GM19193 (cell line): ENCODE measurements around the gene TGM3.

Source experiments
- POLR2A ChIP-seq: IDR thresholded peaks from 4 replicates; pipeline ENCODE4 v1.6.1; 2011; ENCODE audit not compliant: insufficient read depth, insufficient read length; ENCODE audit errors: extremely low read depth

Gene TGM3

GRCh38 chr20:2297357-2297728 lies 1.5 kb downstream of the TGM3 start:
- TF ChIP-seq POLR2A: no peak

- no peak for TF ChIP-seq POLR2A
Observed at GRCh38 chr20:2298116-2298515, 2.3 kb downstream of the TGM3 start.

- no peak for TF ChIP-seq POLR2A
Observed at GRCh38 chr20:2298701-2299100, 2.9 kb downstream of the TGM3 start.

GRCh38 chr20:2299301-2299700 lies 3.5 kb downstream of the TGM3 start:
- no peak for TF ChIP-seq POLR2A

- TF ChIP-seq POLR2A: no peak
Observed at GRCh38 chr20:2300002-2300401, 4.2 kb downstream of the TGM3 start.

GRCh38 chr20:2300420-2300819 lies 4.6 kb downstream of the TGM3 start:
- no peak for TF ChIP-seq POLR2A

- no peak for TF ChIP-seq POLR2A
Observed at GRCh38 chr20:2301164-2301622, 5.4 kb downstream of the TGM3 start.

- TF ChIP-seq POLR2A: no peak
Observed at GRCh38 chr20:2302384-2303060, 6.7 kb downstream of the TGM3 start.

- no peak for TF ChIP-seq POLR2A
Observed at GRCh38 chr20:2303673-2304072, 7.9 kb downstream of the TGM3 start.

- TF ChIP-seq POLR2A: no peak
Observed at GRCh38 chr20:2304180-2304579, 8.4 kb downstream of the TGM3 start.

GRCh38 chr20:2305029-2305428 lies 9.2 kb downstream of the TGM3 start:
- no peak for TF ChIP-seq POLR2A

GRCh38 chr20:2305479-2305878 lies 9.7 kb downstream of the TGM3 start:
- TF ChIP-seq POLR2A: no peak

- TF ChIP-seq POLR2A: no peak
Observed at GRCh38 chr20:2305946-2306345, 10.1 kb downstream of the TGM3 start.

- no peak for TF ChIP-seq POLR2A
Observed at GRCh38 chr20:2307136-2307535, 11.3 kb downstream of the TGM3 start.

GRCh38 chr20:2311329-2311728 lies 15.5 kb downstream of the TGM3 start:
- no peak for TF ChIP-seq POLR2A

- no peak for TF ChIP-seq POLR2A
Observed at GRCh38 chr20:2312876-2313275, 17.1 kb downstream of the TGM3 start.

- TF ChIP-seq POLR2A: no peak
Observed at GRCh38 chr20:2313316-2313715, 17.5 kb downstream of the TGM3 start.
